GM18861 (cell line): Measurements from ENCODE around the gene CEP83.
A peak's percentile ranks its signal among the peaks of the same experiment; 100 is the strongest.

Experiments
- ATAC-seq: cut with Tn5 transposase; IDR thresholded peaks from one replicate; pipeline ENCODE4 v1.9.1; 2021; ENCODE audit not compliant: unreplicated experiment

The CEP83 gene

DNA sequence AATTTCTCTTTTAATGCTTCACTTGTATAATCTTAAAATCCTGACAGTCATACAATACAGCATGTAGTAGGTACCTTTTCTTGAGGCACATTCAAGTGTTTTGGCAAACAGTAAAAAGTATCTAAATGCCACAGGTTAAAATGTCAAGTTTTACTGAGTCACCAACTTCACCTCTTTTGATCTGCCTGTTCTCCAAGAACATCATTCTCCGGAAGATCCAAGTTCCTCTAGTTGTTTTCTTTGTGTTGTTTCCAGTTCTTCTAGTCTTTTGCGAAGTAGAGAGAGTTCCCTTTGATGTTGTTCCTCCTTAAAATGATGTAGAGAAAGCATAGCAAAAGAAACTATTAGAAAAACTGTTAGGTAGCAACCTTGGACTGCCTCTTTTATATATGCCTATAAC is 151.1 kb downstream of the CEP83 start:
- no peak for ATAC-seq

DNA sequence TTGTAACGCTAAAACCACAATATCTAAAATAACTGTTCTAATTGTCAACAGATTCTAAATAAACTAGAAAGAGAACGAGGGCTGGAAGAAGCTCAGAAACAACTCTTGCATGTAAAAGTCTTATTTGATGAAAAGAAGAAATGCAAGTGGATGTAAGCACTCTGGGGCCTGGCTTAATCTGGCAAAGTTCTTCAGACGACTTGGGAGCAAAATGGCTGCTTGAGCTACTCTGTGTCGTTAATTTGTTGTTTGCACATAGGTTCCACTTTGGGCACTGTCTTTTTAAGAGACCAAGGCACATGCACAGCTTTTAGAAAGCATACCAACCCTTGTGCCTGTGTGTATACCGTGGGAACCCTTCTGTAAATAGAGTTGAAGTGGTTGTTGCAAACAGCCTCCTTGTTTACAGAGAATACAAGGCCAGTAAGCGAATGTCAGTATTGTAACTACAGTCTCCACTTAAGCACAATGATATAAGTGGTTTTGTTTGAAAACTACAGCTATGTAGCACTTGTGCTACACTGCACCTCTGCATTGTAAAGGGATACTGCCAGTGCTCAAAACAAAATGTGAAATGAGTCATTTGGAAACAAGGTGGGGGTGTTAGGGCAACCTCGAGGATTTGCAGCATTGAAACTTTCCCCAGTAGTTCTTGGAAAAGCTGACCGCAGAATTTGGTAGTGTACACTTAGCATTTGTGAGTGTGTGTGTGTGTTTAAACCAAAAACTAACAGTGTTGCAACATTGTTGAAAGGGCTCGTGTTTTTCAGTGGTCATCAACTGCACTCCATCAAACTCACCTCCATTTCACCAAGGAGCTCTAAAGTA is 154.3 kb downstream of the CEP83 start:
- ATAC-seq, result peak; percentile 33

DNA sequence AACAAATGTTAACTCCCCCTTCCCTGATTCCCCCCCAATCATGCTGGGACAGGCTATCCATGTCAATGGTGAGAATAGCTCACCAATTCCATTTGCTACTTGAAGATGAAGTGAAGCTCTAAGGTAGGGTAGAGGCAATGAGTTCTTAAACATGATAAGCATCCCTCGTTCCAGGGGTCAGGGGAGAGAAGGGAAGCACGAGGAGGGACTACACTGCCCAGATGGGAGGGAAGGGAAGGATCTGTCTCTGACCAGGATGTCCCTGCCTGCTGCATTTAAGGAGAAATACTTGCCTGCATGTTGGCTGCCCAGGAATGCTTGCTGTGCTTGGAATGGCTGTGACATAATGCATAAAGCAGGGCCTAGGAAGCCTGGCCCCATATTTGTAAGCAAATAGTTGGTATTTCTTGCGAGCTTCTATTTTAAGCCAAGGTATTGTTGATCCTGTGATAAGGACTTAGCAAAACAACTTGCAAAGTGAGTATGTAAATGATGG is 155.1 kb downstream of the CEP83 start:
- no peak for ATAC-seq

DNA sequence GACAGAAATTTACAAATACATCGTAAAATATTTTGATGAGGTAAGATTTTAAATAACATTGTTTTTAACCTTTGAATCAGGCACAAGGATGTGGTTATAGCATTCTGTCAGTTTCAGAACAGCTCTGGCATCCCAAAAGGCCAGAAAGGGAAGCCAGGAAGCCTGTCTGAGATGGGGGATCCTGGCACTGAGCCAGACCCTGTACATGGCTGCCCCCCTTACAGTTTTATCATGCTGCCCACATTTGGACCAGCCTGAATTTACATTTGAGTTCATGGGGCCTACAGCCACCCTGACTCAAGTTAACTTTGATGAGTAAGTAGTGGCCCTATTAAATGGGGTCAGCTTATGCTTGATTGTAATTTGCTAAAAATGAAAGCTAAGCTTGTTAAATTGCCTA is 155.7 kb downstream of the CEP83 start:
- no peak for ATAC-seq

DNA sequence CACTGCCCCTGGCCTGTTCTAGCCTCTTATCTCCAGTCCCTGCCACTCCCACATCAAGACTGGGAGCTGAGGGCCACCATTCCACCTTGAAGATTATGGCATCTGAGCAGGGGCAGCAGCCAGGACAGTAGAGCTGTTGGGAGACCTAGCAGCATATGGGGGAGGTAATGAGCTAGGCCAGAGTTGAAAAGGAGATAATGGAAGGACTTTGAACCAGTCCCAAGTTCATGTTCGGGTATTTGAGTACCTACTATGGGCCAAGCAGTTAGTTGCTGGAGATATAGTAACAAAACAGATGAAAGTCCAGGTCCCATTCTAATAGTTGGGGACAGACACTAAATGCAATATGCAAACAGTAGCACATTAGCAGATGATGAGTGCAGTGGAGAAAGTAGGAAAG is 159.8 kb downstream of the CEP83 start:
- ATAC-seq, result no peak

DNA sequence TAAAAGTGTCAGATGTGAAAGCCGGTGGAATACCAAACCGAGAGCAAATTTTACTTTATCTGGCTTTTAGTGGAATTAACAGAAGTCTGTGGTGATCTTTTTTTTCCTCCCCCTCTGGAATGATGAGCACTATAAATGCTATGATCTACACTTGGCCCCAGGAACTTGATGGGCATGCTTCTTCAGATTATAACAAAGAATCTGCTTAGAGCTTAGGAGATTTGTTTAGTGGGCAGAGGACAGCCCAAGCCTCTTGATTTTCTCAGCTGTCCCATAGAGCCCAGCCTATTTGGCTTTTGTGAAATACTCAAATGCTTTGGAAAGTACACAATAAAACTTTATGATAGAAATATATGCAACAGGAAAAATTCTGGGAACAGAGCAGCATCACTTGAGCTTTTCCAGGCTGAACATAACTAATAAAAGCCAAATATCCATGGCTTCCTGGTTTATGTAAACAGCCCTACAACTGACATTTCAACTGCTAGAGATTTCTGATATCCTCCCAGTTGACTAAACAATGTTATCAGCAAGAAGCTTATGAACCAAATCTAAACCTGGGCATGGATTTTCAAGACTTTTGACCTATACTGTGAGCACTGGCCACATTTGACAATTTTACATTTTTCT is 161.7 kb downstream of the CEP83 start:
- no peak for ATAC-seq

DNA sequence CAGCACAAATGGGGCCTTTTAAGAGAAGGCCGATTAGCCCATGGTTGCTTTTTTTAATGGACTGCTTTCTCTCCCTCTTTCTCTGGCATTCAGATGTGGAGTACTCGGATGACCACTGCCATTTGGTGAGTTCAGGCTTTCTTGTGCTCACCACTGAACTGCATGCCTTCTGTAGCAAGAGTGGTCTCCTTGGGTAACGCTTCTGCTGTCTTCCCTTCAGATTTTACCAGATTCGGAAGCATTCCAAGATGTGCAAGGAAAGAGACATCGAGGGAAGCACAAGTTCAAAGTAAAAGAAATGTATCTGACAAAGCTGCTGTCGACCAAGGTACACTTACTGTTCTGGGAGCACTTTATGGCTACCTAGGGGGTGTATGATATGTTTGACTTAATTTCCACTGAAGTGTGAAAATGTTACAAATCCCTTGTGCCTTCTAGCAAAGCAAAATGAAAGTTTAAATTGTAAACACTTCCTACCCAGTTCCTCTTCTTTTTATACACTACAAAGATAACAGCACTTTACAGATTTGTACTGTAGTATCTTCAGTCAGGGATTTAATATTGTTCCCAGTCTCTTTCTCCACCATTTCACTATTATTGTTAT is 162.5 kb downstream of the CEP83 start:
- no peak for ATAC-seq

DNA sequence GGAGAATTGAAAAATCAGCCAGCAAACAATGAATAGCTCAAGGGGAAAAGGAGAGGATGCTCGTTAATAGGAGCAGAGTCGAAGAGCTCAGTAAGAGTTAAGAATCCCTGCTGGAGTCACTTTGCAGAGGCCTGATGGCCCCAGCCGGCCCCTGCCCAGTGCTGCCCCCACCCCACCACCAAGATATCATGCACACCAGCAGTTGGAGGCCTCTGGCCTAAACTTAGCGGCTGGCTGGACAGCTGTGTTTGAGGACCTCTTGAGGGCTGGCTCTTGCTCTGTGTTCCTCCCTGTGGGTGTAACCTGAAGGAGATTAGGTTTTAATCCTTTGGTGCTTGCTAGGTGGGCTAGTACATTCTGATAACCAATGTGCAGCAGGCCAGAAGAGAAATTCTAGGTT is 169.3 kb downstream of the CEP83 start:
- ATAC-seq, result no peak

DNA sequence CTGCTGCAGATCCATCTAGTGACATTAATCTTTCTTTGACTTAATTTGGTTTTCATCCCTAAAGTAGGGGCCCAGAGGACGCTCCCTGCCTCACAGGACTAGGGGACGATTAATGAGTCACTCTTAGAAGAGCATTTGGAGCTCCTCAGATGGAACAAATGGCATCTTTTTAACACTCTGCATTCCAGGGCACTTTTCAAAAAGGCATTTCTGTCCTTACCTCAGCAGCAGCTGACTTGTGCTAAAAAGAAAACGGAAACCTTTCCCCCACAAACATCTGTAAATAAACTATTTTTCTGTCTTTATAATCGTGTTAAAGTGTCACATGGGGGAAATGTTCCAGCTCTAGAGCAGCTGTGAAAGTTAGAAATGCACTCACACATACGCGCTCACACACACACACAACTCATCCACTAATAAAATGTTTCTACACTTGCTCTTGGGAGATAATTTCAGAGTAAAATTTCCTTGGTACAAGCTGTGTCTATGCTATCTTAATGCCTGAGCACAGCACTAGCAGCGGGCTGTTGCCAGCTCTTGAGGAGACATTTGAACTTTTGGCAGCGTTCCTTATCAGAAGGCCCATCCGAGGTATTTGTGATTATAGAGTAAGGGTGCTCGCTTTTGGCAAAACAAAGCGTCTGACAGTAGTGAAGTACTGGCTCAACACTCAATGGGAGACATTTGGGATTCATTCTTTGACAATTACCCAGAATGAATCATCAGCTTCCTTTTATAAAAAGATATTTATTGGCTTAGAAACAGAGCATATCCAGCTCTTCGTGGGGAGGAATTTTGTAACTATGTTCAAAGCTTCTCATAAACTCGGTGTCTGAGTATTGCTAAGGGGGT is 170.0 kb downstream of the CEP83 start:
- no peak for ATAC-seq

DNA sequence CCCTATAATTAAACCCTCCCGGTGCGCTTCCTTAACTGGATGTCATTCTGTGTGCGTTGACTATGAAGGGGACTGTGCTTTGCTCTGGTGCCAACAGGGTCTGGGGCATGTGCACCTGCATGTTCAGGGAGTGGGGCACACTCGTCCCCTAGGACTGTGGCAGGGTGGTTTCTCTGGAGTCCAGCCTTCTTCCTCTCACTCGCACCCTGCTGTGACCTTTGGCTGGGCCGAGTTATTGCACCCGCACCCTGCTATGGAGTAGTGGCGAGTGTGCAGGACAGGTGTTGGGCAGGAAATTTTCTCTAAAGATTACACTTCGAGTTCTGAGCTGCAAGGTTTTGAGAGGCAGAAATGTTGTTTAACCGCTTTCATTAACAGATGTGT is 172.4 kb downstream of the CEP83 start:
- ATAC-seq, result no peak

DNA sequence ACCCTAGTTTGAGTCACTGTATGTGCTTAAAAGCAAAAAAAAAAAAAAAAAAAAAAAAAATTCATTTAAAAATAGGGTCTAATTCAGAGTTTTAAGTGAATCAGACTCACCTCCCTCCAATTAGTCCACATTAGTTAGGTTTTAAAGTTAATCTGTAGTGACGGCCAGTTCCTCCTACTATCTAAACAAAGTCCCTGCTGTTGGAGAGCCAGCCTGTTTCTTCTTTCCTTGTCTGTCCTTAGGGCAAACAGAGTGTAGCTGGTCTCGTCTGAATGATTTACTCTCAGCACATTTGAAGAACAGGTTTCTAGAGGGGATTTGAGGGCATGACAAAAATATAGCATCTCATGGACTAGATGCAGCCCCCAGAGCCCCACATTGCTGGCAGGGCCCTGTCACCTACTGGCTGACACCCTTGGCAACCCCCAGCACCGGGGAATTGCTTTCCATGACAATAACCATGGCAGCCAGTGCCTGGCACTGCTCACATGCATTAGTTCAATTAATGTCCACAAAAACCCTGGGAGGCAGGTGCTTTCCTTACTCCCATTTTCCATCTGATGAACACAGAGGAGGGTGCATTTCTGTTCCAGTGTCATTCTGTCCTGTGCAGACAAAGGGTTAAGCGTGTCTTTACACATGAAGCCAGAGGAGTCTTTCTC is 173.0 kb downstream of the CEP83 start:
- ATAC-seq, result no peak

DNA sequence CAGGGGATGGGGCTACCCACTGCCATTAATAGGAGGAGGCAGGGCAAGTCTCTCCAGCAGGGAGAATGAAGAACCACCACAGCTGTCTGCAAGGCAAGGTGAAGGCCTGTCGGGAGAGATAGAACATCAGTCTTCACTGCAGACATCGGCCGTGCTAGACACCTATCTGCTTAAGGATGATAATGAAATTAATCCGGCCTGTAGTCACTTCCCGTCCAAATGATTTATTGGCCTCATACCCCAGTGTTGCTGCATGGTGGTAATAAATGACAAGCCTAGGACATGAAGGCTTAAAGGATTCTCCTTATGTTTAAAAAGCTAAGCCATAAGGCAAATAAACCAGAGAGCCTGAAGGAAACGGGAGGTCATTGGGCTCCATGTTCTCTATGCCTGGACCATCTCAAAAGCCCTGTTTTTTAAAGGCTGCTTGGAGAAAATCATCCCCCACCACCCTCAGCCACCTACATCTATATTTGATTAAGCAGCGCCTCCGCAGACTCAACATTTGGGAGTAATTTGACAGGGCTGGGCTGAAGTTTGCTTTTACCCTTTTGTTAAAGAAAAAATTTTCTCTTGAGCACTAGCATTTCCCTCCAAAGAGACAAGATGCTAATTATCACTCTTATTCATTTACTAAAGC is 173.6 kb downstream of the CEP83 start:
- ATAC-seq, result no peak

DNA sequence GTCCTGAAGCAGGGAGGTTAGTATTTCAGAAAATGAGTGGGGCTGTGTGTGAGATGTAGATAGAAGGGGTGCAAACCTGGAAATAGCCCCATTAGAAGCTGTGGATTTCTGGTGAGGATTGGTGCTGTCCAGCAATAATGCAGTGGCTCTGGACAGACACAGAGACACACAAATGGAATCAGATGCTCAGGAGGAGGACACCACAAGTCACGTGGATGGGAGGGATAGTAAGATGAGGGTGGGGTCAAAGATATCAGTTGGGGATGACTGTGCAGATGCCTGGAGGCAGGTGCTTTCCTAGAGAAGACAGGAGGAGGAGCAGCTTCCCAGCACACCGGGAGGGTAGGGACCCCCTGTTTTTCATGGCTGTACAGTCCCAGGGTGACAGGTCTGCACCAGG is 174.8 kb downstream of the CEP83 start:
- ATAC-seq, result no peak

DNA sequence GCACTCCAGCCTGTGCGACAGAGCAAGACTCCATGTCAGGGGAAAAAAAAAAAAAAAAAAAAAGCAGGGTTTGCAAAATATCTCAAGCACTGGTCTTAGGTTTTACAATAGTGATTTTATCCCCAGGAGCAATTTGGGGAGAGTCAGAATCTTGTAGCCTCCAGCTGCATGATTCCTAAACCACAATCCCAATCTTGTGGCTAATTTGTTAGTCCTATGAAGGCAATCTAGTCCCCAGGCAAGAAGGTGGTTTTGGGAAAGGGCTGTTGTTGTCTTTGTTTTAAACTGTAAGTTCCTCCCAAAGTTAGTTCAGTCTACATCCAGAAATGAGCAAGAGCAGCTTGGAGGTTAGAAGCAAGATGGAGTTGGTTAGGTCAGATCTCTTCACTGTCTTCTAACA is 175.6 kb downstream of the CEP83 start:
- no peak for ATAC-seq

DNA sequence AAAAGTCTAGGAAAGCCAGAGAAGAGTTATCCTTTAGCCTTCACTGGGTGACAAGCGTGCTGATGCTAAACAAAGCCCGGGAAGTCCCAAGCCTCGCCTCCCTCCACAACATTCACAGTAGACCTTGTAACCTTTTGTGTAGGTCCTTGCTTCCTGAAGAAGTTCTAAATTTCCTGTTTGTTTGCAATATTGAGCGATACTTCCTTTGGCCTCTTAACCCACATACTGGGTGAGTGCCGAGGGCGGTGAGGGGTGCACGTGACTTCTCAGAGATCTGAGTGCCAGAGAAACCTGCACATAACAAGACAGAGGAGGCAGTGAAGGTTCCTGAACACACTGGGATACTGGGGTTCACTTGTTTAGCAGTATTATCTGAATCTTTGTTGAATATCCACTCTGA is 177.0 kb downstream of the CEP83 start:
- no peak for ATAC-seq

DNA sequence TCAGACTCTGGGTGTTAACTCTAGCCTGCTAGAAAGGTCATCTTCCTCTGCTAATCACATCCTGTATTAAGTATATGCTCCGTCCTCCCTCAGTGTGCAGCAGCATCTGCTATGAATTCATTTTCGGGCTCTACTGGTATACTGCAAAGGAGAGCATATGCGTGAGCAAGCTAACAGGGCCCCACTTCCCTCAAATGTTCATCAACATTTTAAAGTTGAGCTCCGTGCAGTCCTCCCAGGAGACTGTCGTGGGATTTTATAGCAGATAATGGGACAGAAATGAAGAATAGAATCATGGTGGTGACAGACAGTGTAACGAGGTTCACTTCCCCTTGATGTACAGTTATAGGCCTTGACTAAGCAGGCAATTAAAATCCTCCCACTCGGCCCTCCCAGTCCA is 179.6 kb downstream of the CEP83 start:
- no peak for ATAC-seq

DNA sequence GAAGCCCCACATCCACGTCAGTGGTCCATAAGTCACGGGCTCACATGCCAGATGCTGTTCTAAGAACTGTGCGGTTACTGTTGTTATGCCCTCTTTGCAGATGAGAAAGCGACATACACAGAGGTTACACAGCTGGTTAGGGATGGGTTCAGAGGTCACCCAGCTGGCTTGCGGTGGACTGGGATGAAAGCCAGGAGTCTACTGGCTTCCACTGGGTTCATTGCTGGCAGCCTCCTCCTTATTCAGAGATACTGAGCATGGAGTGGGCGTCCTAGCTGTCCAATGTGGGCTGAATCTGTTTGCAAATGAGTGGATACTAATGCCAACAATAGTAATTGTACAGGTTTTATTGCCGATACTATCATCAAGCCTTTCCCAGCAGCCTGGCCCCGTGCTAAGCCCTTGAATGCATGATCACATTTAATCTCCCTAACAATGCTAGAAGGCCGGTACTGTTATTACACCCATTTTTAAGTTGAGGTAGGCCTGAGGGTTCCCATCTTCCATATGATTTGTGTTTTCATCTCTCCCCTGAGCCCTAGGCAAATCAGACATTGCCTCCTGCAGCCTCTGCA is 182.2 kb downstream of the CEP83 start:
- no peak for ATAC-seq

DNA sequence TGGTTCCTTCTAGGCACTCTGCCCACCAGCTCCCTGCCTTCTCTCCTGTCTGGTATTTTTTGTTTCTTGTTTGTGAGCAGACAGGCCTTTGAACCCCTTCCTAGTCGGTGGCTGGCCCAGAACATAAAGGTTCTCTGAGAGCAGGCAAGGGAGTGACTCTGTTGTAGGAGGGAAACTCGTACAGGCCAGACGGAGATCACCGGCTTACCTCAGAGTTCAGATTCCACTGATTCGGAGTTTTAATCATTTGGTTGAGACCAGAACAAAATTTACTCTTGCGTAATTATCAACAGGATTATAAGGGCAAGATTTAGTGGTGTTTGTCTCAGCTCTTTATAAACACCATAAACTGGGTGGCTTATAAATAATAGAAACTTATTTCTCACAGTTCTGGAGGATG is 182.9 kb downstream of the CEP83 start:
- no peak for ATAC-seq

DNA sequence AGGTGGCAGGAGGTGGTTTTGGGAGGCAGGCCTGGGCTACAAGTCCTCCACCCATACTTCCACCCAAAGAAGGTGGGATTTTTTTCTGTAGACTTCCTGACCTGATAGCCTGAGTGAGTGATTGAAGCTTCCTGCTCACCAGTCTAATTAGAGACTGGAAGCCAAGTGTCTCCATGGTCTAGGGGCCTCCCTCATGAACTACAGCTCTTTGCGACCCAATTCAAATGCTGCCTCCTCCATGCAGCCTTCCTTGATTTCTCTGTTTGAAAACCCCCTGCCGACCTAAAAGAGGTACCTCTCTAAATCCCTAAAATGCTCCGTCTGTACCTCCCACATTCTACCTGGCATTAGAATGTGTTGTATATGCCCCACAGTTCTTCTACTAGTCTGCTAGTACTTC is 186.4 kb downstream of the CEP83 start:
- no peak for ATAC-seq

DNA sequence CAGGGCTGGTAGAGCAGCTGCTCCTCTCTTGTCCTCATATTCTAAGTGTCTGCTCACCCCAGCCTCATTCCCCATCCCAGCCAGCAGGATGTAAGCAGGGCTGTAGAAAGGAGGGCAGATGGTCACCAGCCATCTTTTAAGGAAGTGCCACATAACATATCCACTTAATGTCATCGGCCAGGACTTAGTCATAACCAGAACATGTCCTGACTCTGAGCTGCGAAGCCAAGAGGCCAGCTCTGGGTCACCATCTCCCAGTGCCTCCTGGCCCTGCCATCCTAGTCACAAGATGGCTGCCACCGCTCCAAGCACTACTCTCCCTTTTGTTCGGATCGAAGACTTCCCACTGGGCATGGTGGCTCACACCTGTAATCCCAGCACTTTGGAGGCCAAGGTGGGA is 187.4 kb downstream of the CEP83 start:
- ATAC-seq, result no peak
